GM18498 (cell line): Measurements from ENCODE around the gene C1orf115.
"Not testable (repeated sequence)": the region's sequence is repeated elsewhere in the genome, so short reads cannot be mapped to it uniquely, and the experiment has no call there.

Experiments used
- ATAC-seq: cut with Tn5 transposase; IDR thresholded peaks from one replicate; pipeline ENCODE4 v1.9.1; 2021; ENCODE audit warnings: mild to moderate bottlenecking, moderate library complexity; ENCODE audit not compliant: unreplicated experiment

Gene C1orf115

DNA sequence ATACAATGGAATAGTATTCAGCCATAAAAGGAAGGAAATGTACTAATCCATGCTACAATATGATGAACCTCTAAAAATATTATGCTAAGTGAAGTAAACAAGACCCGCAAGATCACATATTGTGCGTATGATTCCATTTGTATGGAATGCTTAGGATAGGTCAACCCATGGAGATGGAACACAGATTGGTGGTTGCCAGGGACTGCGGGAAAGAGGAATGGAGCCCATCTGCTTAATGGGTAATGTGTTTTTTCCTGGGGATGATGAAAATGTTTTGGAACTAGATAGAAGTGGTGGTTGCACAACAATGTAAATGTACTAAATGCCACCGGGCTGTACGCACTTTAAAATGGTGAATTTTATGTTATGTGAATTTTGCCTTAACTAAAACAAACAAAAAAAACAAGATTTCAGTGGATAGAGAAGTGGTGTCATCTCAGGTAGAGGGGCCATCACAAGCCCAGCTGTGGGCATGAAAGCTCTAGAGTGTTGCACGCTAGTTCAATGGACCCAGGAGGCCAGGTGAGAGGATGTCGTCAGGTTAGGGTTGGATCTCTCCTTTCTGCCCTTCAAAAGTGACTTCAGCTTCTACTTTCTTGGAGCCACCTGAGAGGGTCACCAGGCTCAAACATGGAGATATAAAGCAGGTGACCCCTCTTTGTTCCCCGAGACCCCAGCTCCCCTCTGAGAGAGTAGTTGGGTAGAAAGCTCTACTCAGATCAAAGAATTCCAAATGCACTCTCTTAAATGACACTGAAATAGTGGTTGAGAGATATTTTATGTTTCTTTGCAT is 2.5 kb downstream of the C1orf115 start:
- ATAC-seq: no peak

DNA sequence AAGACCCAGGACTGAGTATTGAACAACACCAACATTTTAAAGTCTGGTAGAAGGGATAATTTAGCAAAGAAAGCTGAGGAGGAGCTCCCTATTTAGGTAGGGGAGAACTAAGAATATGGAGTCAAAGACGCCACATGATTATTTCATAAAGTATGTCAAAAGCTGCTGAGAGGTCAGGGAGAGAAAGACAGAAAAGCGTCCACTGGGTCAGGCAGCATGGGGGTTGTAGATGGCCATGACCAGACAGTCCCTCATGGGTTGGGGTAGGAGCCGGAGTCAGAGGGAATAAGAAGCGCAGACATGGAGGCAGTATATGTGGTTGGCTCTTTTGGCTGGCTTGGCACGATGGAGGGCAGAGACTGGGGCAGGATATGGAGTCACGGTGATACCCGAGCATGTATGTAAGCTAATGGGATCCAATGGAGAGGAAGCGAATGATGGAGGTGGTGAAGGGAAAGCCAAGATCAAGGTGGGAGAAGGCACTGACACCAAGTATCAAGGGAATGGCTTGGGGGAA is 4.8 kb downstream of the C1orf115 start:
- ATAC-seq: no peak

DNA sequence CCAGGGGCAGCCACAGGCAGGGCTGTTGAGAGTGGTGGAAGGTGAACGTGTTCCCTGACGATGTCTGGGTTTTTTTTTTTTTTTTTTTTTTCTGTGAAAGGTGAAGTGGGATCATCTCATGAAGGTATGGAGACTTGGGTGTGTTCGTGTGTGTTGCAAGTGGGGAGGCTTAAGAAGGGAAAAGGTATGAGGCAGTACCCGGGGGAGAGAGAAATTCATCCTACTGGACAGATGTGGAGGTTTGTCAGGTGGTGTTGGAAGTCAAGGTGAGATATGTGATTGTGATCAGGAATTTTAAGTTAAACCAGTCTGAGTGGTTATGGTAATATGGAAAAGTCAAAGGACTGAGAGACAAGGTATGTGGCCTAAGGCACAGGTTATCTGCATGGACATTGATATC is 5.3 kb downstream of the C1orf115 start:
- ATAC-seq: no peak

DNA sequence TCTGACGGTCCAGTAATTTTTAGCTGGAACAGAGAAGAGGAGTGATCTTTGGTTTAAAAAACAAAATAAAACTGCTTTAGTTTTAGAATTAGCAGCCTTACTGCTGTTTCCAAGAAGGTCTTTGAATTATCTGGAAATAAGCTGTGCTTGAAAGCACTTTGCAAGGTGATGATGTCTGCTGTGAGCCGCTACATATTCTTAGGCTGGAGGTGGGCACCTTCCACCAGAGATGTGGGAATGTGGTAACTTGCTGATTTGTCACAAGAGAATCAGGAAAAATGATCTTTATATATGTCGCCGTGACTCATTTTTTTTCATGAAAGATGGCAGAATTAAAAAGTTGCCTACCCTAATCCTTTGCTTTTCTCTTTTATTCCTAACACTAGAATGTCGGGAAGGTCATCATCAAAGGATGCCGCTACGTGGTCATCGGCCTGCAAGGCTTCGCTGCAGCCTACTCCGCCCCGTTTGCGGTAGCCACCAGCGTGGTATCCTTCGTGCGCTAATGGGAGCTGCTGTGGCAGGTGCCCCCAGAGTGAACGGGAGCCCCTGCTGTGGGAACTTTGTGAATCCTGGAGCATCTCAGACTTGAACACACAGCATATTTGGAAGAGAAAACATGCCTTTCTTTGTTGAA is 6.2 kb downstream of the C1orf115 start:
- ATAC-seq: no peak

DNA sequence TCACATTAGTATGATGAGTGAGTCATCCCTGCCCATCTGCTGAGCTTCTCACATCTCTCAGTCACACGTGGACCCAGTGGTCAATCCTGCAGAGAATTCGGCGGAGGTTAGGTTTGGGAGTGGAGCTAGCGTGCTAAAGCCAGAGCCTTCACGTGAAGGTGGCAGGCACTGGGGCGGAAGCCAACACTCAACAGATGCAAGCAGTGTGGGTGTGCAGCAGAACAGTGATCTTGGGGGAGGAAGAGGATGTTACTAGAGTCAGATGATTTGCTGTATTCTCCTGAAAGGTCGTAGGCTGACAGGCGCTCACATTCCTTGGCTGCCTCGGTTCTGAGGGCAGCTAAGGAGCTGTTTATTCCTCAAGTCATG is 6.7 kb downstream of the C1orf115 start:
- no peak for ATAC-seq

DNA sequence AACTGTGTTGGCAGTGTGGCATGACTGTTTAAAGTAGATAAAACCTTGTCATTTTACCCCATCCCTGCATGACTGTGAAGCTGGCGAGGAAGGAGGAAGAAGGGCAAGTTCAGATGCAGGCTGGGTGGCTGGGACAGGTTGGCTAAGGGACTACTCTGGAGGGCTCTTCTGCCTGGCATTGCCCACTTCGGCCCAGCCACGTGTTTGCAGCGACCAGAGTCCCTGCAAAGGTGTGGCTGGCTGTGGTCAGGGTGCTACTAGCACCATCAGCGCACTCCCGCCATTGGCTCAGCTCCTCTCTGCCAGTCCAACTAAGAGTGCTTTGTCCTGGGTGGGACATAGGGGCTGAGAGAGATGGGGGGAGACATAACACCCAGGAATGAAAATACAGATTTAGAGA is 7.2 kb downstream of the C1orf115 start:
- no peak for ATAC-seq

DNA sequence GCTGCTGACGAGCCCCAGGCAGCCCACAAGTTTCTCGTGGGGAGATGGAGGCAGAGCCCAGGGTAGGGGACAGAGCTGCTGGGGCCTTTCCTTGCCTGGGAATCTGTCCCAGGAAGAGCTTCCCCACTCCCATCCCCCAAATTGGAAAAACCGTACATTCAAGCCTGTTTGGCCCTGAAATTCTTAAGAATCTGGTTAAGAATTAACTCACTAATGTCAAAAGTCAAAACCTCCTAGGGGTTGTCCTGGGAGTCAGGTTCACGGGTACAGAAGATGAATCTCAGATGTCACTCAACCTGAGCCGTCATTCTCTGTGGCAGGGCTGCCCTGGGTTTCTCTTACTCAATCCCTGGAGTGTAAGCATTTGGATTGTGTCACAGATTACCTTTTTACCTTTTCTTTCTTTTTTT is 8.4 kb downstream of the C1orf115 start:
- no peak for ATAC-seq

DNA sequence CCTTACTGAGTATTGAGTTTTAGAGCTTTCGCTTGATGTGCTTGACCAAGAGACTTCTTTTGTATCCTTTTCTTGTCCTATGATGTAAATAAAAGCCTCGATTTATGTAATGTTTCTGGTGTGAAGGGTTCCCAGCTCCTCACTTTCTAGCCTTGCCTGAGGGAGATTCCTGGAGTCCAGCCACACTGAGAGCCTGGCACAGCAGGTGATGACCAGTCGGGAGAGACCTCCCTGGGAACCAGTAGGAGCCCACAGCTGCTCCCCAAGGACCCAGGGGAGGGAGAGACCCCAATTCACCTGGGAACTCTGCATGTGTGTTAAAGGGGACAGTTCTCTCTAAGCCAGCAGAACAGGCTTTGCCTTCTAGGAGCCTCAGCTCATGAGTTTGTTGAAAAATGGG is 8.9 kb downstream of the C1orf115 start:
- no peak for ATAC-seq

DNA sequence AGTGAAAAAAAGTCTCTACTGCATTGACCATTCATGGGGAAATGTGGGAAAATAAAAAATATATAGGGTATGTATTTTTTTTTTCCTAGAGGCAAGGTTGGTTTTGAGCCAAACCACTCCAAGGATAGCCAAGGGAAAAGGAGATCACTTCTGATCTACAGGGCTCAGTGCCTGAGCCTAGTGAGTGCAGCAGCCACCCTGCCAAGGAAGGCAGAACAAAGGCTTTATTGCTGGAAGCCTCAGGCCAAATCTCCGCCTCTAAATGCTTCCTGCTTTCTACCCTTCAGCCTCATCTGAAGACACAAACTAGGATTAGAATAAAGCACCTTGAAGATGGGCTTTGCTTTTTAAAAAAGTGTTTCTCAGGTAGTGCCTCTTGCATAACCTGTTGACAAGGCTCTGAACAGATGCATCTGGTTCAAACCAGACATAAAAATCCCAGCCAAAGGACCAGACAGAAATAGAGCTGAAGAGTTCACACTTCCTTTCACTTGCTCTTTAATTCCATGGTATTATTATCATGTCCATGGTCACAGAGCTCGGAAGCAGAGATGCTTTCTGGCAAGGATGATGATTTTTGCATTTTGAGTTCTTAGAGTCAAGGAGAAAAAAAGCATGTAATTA is 10.5 kb downstream of the C1orf115 start:
- ATAC-seq: no peak

DNA sequence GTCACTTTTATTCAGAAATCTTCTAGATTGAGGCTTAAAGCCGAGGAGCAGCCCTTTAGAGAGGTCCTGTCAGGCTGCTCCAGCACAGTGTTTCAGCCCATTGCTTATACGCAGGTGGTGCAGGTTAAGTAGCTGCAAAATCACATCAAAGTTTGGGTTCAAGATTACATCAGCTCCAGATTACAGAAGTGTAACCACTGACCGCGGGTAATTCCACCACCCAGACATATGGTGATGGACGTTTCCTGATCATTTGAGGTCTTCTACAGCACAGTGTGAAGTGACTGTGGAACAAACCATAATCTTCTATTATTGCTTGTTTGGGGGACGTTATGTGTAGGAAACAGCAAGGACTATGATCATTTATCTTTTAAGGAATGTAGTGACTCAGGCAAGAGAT is 11.8 kb downstream of the C1orf115 start:
- no peak for ATAC-seq

DNA sequence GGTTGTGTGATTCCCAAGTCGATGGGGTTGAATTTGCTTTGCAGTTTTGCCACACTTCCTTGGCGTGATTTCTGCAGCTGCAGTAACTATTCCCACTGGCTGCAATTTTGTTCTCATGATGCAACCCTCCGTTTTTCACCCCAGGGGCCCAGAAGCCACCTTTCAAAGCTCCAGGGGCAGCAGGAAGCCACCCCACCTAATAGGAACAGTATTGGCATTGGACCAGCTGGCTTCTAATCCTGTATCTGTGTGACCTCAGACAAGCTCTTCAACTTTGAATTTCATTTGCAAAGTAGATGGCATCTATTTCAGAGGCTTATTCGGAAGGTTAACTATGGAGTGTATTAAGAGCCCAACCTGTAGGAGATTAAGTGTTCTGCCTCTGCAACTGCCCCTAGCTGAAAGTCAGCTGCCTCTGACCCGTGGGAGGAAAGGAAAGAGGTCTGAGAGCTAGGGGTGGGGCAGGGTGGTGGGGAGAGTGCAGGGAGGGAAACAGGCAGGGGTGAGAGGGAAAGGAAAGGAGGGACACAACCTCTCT is 12.6 kb downstream of the C1orf115 start:
- no peak for ATAC-seq

DNA sequence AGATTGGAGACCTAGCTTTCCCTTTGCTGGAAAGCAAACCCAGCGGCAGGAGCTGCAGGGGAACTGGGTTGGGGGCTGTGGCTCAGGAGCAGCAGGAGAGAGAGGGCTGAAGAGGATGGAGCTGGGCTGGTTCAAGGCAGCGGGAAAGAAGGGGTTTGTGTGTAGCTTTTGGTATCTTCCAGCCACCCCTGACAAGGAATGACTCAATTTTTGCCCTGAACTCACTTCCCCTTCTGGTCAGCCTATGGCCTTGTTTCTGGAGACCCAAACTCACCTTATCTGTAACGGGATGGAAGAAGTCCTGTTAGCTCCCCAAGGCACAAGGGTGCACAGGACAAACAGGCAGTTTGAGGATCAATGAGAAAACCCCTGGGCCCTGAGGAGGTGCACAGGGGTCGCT is 13.1 kb downstream of the C1orf115 start:
- ATAC-seq: no peak

DNA sequence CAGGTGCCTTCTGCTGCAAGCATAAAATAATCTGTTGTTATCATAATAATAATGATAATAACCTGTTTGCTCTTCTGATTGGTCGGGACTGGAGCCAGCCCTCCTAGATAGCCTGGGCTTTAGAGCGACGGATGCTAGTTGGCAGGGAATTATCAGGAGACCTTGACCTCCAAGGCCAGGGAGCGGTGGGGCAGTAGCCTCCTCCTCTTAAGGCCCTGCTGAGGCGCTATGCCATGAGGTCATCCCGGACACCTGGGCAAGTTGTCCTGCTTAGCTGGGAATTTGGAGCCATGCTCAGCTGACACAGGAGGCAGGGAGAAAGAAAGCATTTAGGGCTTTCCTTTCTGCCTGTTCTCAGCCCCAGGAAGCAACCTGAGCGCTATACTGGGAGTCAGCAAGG is 15.6 kb downstream of the C1orf115 start:
- no peak for ATAC-seq

DNA sequence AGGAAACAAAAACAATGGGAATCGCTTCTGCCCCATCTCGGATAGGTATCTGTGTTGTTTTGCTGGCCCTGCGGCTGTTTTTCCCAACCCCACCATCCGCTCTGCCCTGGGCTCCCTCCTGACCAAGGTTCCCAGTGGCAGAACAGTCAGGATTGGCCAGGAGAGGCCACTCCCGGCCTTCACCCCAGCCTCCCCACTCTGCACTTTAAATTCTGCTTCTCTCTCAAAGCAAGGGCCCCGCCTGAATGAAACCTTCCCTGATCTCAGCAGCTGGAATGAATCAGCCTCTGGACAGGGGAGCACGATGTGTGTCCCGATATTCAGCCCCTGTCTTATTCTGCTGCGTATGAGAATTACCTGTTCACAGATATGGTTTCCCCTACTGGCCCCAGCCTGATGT is 16.3 kb downstream of the C1orf115 start:
- ATAC-seq: no peak

DNA sequence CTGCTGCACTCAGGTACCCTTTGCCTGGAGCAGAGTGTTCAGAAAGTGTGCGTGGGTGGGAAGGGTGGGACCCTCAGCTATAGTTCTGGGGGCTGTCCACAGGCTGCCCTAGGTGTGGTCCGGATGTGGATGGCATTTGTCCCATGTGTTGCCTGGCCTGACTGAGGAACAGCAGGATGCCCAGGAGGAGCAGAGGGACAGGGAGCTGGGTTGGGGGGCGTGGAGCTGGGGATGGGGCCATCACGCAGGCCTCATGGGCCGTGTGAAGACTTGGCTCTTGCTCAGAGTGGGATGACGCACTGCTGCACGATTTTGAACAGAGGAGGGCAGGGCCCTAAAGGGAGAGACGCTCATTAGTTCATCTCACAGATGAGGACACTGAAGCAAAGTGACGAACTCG is 17.0 kb downstream of the C1orf115 start:
- no peak for ATAC-seq

DNA sequence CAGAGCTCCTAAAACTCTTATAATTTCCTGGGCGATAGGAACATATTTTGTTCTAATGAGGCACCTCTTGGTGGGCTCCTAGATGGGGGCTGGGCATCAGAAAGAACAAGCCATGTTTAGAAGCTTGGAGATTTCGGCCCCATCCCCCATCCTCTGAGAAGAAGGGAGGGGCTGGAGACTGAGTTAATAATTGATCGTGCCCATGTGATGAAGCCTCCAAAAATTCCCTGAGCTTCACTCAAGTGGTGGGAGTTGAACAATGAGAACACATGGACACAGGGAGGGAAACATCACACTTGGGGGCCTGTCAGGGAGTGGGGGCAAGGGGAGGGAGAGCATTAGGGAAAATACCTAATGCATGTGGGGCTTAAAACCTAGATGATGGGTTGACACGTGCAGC is 18.1 kb downstream of the C1orf115 start:
- ATAC-seq: no peak

DNA sequence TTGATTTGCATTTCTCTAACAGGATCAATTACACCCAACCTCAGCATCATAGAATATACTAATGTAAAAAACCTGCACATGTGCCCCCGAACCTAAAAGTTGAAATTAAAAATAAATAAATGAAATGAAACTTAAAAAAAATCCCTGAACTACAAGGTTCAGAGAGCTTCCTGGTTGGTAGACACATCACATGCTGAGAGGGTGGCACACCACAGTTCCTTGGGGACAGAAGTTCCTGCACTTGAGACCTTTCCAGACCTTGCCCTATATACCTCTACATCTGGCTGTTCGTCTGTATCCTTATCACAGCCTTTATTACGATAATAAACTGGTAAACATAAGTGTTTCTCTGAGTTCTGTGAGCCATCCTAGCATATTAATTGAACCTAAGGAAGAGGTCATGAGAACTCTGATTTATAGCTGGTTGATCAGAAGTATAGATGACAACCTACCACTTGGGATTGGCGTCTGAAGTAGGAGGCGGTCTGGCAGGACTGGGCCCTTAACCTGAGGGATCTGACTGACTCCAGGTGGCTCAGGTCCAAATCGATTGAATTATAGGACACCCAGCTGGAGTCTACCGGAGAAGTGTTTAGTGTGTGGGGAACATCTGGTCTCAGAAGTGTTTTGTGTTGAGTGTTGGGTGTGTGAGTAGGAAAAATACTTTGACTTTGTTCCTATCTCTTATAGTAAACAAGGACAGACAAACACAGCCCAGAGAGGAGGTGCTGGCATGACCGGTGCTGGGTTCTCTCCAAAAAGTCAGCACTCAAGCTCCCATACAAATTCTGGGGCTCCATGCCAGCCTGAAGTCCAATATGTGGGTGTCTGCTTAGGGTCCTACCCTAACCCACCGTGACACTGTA is 19.0 kb downstream of the C1orf115 start:
- ATAC-seq: no peak

DNA sequence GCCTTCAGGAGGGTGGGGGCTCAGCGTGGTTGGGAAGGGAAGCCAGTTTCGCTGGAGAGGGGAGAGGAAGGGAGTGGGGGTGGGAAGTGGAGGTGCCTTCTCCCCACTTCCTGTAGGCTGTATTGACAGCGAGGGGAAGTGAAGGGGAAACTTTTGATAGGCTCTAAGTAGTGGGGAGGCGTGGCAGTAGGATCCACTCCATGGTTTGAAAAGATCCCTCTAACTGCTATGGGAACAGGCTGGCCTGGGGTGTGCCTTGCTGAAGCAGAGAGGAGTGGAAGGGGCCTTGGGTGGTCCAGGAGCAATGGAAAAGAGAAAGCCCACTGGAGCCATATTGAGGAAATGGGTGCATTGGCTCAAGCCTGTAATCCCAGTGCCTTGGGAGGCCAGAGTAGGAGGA is 20.2 kb downstream of the C1orf115 start:
- no peak for ATAC-seq

DNA sequence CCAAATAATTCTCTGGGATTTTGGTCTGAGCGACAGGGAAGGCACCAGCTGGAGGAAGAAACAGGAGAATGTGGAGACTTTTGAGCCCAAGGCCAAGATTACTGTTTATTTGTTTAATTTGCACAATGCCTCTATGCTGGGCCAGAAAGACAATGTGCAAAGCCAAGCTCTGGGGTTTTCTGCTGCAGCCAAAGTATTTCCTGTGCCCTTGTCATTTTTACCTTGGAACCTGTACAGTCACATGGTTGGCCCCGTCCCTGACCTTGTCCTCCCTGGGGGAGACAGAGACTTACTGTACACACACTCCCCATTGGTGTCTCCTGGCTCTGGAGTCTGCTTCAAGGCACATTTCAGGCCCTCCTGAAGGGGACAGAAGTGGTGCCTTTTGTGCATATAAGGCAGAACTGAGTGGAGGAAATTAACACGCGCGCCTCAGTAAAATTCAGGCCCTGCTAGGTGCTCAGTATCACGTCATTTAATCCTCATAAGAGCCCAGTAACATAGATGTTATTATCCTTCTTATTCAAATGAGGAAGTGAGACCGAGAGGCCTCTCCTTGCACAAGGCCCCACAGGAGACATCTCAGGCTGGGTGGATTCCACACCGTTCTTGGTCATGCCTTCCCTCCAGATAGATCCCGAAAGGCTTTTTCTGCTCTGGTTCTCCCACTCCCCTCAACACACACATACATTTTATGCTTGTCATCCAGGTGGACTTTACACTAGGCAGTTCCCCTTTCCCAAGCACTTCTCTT is 21.1 kb downstream of the C1orf115 start:
- ATAC-seq: peak; percentile 85

DNA sequence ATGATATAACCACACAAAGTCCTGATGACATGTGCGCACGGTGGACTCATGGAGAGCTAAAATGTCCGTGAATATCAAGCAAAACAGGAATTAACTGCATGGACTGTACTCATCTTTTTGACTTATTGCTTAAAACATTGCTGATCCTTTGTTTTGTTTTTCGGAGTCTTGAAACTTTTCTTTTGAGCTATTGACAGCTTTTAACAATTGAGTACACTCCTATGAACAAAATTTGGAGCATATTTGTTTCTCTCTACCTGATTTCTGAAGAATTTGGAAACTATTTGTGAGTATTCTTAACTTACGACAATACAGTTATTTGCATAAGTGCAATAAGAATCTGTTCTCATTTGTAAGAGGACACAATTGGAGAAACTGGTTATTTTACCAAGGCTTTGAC is 25.8 kb downstream of the C1orf115 start:
- not testable (repeated sequence) for ATAC-seq
